ENCODE data around the gene HIF1AN. TPM values are rescaled to one million over a fixed set of nuclear protein-coding genes. Genes with fewer than 3 reads are reported as not detected.

HIF1AN gene
- total RNA-seq, 1 experiment from 2014 or later = 83.1 TPM

DNA sequence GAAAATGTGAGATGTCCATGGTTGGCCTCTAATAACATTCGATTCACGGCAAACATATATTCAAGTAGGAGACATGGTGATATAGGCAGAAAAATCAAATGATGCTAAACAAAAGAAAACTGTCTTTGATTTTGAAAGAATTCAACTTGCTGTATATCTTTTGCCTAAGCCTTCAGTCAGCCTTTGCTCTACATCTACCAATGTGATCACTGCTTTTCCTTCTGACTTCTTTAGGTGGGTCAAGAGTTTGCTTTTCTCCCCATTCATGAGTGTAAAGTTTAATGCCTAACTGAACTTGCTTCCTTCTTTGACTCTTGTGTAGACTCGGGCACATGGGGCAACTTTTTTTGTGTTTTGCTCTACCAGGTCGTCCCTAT, 417 bp upstream of the HIF1AN start:
- ChIA-PET CTCF (interaction anchor here (0.7 to 1.6 kb wide), 8 partner anchors 8 to 353 kb away, joined by 3 to 12 read pairs (median 4); no protein-coding TSS in a partner anchor), POLR2A (interaction anchor here (0.6 to 0.9 kb wide), 4 partner anchors 18 to 354 kb away, joined by 3 to 5 read pairs (median 4); no protein-coding TSS in a partner anchor)
- peak; percentile 50 for ATAC-seq
- TF ChIP-seq, protein P1, sequence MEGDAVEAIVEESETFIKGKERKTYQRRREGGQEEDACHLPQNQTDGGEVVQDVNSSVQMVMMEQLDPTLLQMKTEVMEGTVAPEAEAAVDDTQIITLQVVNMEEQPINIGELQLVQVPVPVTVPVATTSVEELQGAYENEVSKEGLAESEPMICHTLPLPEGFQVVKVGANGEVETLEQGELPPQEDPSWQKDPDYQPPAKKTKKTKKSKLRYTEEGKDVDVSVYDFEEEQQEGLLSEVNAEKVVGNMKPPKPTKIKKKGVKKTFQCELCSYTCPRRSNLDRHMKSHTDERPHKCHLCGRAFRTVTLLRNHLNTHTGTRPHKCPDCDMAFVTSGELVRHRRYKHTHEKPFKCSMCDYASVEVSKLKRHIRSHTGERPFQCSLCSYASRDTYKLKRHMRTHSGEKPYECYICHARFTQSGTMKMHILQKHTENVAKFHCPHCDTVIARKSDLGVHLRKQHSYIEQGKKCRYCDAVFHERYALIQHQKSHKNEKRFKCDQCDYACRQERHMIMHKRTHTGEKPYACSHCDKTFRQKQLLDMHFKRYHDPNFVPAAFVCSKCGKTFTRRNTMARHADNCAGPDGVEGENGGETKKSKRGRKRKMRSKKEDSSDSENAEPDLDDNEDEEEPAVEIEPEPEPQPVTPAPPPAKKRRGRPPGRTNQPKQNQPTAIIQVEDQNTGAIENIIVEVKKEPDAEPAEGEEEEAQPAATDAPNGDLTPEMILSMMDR (IDR thresholded peaks at IDR 0.05) = no peak
- TF ChIP-seq POLR2AphosphoS5 (IDR thresholded peaks at IDR 0.05; ENCODE audit: low read depth, low read length) (no peak), TCF7L2 (IDR thresholded peaks at IDR 0.05; ENCODE audit: low read depth, low read length) (no peak), SIN3A (IDR thresholded peaks at IDR 0.05; ENCODE audit: borderline replicate concordance, insufficient read depth, low read depth, low read length) (no peak)
- TF ChIP-seq, protein P2, sequence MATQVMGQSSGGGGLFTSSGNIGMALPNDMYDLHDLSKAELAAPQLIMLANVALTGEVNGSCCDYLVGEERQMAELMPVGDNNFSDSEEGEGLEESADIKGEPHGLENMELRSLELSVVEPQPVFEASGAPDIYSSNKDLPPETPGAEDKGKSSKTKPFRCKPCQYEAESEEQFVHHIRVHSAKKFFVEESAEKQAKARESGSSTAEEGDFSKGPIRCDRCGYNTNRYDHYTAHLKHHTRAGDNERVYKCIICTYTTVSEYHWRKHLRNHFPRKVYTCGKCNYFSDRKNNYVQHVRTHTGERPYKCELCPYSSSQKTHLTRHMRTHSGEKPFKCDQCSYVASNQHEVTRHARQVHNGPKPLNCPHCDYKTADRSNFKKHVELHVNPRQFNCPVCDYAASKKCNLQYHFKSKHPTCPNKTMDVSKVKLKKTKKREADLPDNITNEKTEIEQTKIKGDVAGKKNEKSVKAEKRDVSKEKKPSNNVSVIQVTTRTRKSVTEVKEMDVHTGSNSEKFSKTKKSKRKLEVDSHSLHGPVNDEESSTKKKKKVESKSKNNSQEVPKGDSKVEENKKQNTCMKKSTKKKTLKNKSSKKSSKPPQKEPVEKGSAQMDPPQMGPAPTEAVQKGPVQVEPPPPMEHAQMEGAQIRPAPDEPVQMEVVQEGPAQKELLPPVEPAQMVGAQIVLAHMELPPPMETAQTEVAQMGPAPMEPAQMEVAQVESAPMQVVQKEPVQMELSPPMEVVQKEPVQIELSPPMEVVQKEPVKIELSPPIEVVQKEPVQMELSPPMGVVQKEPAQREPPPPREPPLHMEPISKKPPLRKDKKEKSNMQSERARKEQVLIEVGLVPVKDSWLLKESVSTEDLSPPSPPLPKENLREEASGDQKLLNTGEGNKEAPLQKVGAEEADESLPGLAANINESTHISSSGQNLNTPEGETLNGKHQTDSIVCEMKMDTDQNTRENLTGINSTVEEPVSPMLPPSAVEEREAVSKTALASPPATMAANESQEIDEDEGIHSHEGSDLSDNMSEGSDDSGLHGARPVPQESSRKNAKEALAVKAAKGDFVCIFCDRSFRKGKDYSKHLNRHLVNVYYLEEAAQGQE (IDR thresholded peaks at IDR 0.05; ENCODE audit: insufficient read depth in 1 of 2, low read depth in 2 of 2, low read length in 1 of 2) = no peak
- BruUV-seq (replicated peaks) = no TSS peak
- H3K4me1 ChIP-seq (ENCODE audit: control insufficient read depth, insufficient read depth, low read length) = peaks cover 28% of the 10 kb centered on the region
- H3K27ac ChIP-seq (ENCODE audit: low read length) = peak overlapping the region; percentile 90
- in situ Hi-C loops (cut with HindIII; ENCODE audit: low pct_unique_long_range_greater_than_20kb, low sequenced_read_pairs) = no loop called here
- H3K36me3 ChIP-seq (ENCODE audit: control insufficient read depth, insufficient read depth, low read length) = peaks cover 20% of the 10 kb centered on the region
- H3K9me3 ChIP-seq (ENCODE audit: control insufficient read depth, insufficient read depth, low read depth, low read length) = no peaks in the 10 kb centered on the region
- no peaks in the 10 kb centered on the region for H3K27me3 ChIP-seq (ENCODE audit: control insufficient read depth, insufficient read depth, low read length)
- DNase-seq (ENCODE audit: low read depth, low spot score) = no peak
- intact Hi-C loops (cut with micrococcal nuclease; ENCODE audit: unreplicated experiment) = no loop called here
- H3K4me3 ChIP-seq (ENCODE audit: low read depth in 2 of 2, low read length in 2 of 2) = peak overlapping the region; percentile 76 to 83

DNA sequence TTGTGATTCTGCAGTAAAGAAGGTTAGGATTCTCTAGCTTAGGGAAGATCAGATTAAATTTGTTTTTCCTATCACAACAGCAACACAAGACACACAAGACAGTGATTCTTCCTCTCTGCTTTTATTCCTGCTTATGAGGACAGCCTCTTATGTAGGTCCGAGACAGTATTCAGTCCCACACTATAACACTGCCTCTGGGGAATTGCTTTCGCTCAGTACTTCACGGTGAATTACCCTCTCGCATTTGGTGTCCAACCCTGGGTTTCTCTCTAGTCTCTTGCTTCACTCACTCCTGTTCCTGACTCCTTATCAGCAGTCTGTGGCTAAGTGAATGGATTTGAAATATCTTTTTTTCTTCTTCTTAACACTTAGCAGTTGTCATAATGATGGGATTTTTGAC, 1.7 kb downstream of the HIF1AN start:
- Histone ChIP-seq H3K4me1 (ENCODE audit: control insufficient read depth, insufficient read depth, low read length) (peaks cover 25% of the 10 kb centered on the region), H3K36me3 (ENCODE audit: control insufficient read depth, insufficient read depth, low read length) (peaks cover 25% of the 10 kb centered on the region), H3K27ac (ENCODE audit: low read length) (no peak overlapping the region), H3K27me3 (ENCODE audit: control insufficient read depth, insufficient read depth, low read length) (no peaks in the 10 kb centered on the region), H3K9me3 (ENCODE audit: control insufficient read depth, insufficient read depth, low read depth, low read length) (no peaks in the 10 kb centered on the region), H3K4me3 (ENCODE audit: low read depth in 2 of 2, low read length in 2 of 2) (peak overlapping the region in 1 of 2 experiments; percentile 76; a peak in 3 of 4 replicates)
- ChIA-PET CTCF (no interaction called here), POLR2A (no interaction called here)
- ATAC-seq = no peak
- in situ Hi-C loops (cut with HindIII; ENCODE audit: low pct_unique_long_range_greater_than_20kb, low sequenced_read_pairs) = no loop called here
- no peak for TF ChIP-seq SIN3A (IDR thresholded peaks at IDR 0.05; ENCODE audit: borderline replicate concordance, insufficient read depth, low read depth, low read length)
- TF ChIP-seq, protein P2 (IDR thresholded peaks at IDR 0.05; ENCODE audit: insufficient read depth in 1 of 2, low read depth in 2 of 2, low read length in 1 of 2) = no peak
- TF ChIP-seq TCF7L2 (IDR thresholded peaks at IDR 0.05; ENCODE audit: low read depth, low read length) = no peak
- TF ChIP-seq, protein P1 (IDR thresholded peaks at IDR 0.05) = no peak
- TF ChIP-seq POLR2AphosphoS5 (IDR thresholded peaks at IDR 0.05; ENCODE audit: low read depth, low read length) = no peak
- intact Hi-C loops (cut with micrococcal nuclease; ENCODE audit: unreplicated experiment) = no loop called here
- BruUV-seq (replicated peaks) = no TSS peak
- DNase-seq (ENCODE audit: low read depth, low spot score) = no peak

All from Panc1 (cell line).